ENCODE measurements around the gene INF2.
A peak's percentile ranks its signal among the peaks of the same experiment; 100 is the strongest.

INF2 gene

DNA sequence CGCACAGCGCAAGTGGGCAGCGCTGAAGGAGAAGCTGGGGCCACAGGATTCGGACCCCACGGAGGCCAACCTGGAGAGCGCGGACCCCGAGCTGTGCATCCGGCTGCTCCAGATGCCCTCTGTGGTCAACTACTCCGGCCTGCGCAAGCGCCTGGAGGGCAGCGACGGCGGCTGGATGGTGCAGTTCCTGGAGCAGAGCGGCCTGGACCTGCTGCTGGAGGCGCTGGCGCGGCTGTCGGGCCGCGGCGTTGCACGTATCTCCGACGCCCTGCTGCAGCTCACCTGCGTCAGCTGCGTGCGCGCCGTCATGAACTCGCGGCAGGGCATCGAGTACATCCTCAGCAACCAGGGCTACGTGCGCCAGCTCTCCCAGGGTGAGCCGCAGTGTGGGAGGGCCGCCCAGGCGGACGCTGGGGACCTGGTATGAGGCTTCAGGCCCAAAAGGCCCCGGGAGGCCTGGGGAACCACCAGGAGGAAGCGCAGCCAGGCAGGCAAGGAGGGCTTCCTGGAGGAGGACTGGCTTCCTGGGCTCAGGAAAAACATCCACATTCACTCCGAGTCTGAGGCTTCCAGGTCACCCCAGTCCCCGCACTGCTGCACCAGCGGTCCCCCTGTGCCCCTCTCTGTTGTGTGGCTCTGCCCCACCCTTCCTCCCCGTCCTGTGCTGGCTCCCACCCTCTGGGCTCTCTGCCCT, 12.1 kb downstream of the INF2 start:
- no peak for FAIRE-seq
- DNase-seq (ENCODE audit: low spot score): no peak

GRCh38 chr14:104702106-104702505, 12.7 kb downstream of the INF2 start:
- DNase-seq (ENCODE audit: low spot score): no peak
- FAIRE-seq: no peak

GRCh38 chr14:104702673-104703072, 13.3 kb downstream of the INF2 start:
- DNase-seq (ENCODE audit: low spot score) (no peak), FAIRE-seq (no peak)

GRCh38 chr14:104703269-104703668, 13.9 kb downstream of the INF2 start:
- DNase-seq (ENCODE audit: low spot score) (no peak), FAIRE-seq (no peak)

GRCh38 chr14:104704252-104704651, 14.8 kb downstream of the INF2 start:
- FAIRE-seq (no peak), DNase-seq (ENCODE audit: low spot score) (no peak)

DNA sequence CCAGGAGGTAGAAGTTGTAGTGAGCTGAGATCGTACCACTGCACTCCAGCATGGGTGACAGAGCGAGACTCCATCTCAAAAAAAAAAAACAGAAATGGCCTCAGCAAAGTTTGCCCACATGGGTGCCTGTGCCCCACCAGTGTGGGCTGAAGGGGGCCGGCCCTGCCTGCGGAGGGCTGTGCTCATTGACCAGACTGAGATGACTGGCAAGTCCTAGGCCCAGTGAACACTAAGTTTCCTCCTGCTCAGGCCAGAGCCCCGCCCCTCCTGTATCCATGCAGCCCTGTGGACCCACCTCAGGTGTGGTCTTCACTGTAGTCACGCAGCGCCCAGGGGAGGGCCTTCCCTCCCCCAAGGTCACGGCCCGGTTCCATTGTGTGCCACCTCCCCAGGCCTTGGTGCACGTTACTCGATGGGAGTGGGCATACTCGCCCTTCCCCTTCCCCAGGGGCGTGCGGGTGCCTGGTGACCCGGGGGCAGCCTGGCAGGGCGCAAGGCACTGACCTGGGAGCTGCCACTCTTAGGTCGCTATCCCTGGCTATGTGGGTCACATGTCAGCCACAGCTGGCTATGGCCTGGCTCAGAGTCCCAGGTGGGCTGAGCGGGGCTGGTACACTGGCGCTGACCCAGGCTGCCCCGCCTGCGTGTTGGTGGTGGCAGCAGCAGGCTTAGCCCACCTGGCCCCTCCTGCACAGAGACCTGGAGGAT, 16.1 kb downstream of the INF2 start:
- FAIRE-seq (no peak), DNase-seq (ENCODE audit: low spot score) (no peak)

GRCh38 chr14:104706733-104707607, 17.6 kb downstream of the INF2 start:
- no peak for FAIRE-seq
- no peak for DNase-seq (ENCODE audit: low spot score)

DNA sequence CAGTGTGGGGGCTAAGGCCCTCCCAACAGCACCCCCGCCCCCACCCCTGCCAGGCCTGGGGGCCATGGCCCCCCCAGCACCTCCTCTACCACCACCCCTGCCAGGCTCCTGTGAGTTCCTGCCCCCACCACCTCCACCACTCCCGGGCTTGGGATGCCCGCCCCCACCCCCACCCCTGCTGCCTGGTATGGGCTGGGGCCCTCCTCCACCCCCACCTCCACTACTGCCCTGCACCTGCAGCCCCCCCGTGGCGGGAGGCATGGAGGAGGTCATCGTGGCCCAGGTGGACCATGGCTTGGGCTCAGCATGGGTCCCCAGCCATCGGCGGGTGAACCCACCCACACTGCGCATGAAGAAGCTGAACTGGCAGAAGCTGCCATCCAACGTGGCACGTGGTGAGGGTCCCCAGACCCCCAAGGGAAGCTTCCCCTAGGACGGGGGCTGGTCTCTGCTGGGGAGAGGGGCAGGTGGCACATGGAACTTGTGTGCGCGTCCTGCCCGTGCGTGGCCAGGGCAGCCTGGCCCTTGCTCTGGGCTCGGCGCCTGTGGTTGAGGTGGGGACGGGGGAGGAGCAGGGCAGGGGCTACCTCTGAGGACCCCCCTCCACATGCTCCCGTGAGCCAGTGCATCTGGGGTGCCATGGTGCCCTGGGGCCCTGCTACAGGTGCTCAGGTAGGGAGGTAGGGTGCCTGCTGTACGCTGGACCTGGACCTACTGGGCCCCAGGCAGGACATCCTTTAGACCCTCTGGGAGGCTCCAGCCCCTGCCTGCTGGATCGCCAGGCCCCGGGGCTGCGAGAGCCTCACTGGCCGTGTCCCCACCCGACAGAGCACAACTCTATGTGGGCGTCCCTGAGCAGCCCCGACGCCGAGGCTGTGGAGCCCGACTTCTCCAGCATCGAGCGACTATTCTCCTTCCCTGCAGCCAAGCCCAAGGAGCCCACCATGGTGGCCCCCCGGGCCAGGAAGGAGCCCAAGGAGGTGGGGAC, 18.5 kb downstream of the INF2 start:
- FAIRE-seq (no peak), DNase-seq (ENCODE audit: low spot score) (no peak)

DNA sequence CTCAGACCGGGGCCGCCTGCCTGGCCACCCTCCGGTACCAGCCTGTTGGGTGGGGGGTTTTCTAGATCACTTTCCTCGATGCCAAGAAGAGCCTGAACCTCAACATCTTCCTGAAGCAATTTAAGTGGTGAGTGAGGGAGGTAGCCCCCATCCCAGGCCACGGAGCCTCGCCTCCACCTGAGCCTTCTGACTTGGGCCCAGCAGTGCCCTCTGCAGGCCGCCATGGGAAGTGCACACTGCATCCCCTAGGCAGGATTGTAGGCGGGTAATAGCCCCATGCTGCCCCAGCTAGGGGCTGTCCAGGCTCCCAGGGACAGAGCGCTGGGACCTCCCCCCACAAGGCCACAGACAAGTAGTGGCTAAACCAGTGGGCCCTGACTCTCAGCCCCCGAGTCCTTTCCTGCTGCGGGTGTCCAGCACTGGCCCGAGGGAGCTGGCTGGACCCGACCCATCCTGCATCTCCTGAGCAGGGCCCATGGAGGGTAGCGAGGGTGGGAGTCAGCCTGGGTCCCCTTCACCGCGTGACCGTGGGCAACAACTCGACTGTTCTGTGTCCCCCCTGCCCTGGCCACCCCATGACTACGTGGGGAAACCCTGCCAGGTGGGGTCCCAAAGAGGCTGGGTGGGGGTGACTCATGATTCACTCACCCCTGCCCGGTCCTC, 19.3 kb downstream of the INF2 start:
- FAIRE-seq: no peak
- peak; percentile 74 for DNase-seq (ENCODE audit: low spot score)

GRCh38 chr14:104709387-104710039, 20.1 kb downstream of the INF2 start:
- FAIRE-seq: no peak
- DNase-seq (ENCODE audit: low spot score): no peak

- no peak for FAIRE-seq
- DNase-seq (ENCODE audit: low spot score): no peak
Measured at GRCh38 chr14:104710071-104710735, 20.8 kb downstream of the INF2 start.

DNA sequence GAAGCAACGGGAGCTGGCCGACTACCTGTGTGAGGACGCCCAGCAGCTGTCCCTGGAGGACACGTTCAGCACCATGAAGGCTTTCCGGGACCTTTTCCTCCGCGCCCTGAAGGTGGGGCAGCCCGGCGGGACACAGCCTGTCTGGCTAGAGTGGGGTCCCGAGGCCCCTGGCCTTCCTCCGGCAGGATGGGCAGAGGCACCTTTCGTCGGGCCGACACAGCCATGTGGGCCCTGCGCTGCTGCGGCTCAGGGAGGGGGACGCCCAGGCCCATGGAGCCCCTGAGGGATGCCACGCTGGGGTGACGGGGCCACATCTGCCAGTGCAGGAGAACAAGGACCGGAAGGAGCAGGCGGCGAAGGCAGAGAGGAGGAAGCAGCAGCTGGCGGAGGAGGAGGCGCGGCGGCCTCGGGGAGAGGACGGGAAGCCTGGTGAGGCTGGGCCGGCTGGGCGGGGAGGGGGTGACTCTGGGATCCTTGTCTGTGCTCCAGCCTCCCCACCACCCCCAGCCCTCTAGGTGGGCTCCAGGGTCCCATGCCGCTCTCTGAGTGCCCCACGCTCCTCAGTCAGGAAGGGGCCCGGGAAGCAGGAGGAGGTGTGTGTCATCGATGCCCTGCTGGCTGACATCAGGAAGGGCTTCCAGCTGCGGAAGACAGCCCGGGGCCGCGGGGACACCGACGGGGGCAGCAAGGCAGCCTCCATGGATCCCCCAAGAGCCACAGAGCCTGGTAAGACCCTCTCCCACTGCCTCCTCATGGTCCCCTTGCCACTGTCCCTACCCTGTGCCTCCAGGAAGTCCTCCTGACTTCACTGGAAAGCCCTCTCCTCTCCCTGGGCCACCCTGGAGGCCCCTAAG, 23.7 kb downstream of the INF2 start:
- no peak for FAIRE-seq
- DNase-seq (ENCODE audit: low spot score): no peak

GRCh38 chr14:104714066-104714465, 24.6 kb downstream of the INF2 start:
- no peak for DNase-seq (ENCODE audit: low spot score)
- FAIRE-seq: no peak

DNA sequence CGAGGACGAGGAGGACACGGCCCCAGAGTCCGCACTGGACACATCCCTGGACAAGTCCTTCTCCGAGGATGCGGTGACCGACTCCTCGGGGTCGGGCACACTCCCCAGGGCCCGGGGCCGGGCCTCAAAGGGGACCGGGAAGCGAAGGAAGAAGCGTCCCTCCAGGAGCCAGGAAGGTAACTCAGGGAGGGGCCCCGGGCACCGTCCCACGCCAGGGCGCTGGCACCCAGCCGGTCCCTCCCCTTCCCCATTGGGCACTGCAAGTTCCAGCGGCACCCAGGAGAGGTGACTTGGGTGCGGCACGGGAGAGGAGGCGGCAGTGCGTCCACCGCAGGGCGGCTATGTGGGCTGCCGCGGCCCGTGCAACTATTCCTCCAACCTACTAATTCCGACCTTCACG, 25.3 kb downstream of the INF2 start:
- no peak for FAIRE-seq
- no peak for DNase-seq (ENCODE audit: low spot score)

DNA sequence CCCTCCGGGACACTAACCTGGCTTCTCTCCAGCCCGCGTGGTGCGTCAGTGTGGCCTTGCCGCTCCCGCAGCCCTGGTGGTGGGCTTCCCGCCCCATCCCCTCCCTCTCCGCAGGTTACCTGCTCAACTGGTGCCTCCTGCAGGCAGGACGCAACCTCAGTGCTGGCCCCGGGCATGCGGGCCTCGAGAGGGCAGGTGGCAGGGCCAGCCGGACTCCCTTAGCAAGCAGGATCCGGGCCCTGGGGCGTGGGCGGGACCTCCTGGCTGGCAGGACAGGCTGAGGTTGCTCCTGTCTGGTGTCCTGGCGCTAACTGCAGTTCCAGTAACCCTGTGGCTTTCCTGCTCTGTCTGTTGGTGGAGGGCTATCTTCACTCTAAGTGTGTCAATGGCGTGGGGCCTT, 26.0 kb downstream of the INF2 start:
- DNase-seq (ENCODE audit: low spot score) (no peak), FAIRE-seq (no peak)

DNA sequence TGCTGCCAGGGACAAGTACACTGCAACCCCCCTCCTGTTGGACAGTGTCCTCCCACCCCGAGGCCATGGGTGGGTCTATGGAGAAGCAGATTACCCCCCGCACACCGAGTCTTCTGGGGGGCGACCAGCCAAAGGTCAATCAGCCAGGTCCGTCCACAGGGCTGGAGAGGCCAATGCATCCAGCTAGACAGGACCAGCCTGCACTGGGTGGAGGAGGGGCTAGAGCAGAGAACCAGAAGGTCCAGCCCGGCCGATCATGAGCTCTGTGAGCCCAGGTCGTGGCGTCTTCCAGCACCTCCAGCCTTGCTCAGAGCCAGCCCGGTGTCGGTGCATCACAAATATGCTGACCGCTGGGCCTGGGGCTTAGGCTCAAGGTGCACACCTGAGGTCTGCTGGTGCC, 26.5 kb downstream of the INF2 start:
- FAIRE-seq: no peak

GRCh38 chr14:104717137-104717536, 27.7 kb downstream of the INF2 start:
- FAIRE-seq: no peak
- DNase-seq (ENCODE audit: low spot score): no peak

More for the DNA sequence above, 26.5 kb downstream of the INF2 start:
- no peak for DNase-seq (ENCODE audit: low spot score)

DNA sequence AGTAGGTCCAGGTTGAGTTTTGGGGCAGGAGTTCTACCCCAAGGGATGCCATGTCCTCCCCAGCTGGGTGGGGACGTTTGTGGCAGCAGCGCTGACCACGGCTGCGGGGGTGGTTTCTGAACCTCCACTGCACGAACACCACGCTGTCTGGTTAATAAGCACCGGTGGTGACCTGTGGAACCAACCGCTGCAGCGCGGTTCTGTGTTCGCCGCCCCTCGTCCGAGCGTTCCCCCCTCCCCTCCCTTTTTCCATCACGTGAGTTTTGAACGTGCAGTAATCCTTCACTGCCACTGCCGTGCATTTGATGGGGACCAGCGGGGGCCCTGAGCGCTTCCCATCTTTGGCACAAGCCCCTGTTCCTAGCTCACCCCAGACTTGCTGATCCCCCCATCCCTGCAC, 28.2 kb downstream of the INF2 start:
- DNase-seq (ENCODE audit: low spot score): no peak
- FAIRE-seq: no peak
